ENCODE results near the gene SMAD6.

DNA sequence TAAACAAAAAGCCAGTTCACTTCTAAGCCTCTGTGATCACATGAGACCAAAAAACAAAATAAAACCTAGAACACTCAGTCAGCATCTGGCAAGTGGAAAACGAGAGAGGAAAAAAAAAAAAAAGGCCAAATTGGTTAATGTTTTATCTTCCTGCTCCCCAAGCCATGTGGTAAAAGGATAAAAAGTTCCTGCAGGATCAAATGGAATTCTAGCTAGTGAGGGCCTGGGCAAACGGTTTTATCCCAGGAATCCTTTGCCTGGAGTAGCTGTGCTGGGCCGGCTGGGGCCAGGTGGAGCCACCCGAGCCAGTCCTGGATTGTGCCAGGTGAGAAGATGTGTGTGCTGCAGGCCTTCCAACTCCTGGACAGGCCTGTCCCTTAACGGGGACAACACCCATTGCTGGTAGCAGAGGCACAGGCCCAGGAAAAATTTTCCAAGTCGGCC is 13.2 kb downstream of the SMAD6 start:
- TF ChIP-seq, protein P1, sequence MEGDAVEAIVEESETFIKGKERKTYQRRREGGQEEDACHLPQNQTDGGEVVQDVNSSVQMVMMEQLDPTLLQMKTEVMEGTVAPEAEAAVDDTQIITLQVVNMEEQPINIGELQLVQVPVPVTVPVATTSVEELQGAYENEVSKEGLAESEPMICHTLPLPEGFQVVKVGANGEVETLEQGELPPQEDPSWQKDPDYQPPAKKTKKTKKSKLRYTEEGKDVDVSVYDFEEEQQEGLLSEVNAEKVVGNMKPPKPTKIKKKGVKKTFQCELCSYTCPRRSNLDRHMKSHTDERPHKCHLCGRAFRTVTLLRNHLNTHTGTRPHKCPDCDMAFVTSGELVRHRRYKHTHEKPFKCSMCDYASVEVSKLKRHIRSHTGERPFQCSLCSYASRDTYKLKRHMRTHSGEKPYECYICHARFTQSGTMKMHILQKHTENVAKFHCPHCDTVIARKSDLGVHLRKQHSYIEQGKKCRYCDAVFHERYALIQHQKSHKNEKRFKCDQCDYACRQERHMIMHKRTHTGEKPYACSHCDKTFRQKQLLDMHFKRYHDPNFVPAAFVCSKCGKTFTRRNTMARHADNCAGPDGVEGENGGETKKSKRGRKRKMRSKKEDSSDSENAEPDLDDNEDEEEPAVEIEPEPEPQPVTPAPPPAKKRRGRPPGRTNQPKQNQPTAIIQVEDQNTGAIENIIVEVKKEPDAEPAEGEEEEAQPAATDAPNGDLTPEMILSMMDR (conservative IDR thresholded peaks at IDR 0.05), result no peak
- TF ChIP-seq ZFX (IDR thresholded peaks at IDR 0.05), result no peak
